Raji (cell line): ENCODE results near the gene CADM4.

ENCODE experiments used
- POLR2A ChIP-seq: IDR thresholded peaks from 2 replicates; pipeline ENCODE4 v1.6.1; 2011; ENCODE audit warnings: low read depth, low read length, control low read depth; ENCODE audit not compliant: insufficient read depth

The CADM4 gene

GRCh38 chr19:43643326-43643725 lies 3.7 kb upstream of the CADM4 start:
- TF ChIP-seq POLR2A = no peak

DNA sequence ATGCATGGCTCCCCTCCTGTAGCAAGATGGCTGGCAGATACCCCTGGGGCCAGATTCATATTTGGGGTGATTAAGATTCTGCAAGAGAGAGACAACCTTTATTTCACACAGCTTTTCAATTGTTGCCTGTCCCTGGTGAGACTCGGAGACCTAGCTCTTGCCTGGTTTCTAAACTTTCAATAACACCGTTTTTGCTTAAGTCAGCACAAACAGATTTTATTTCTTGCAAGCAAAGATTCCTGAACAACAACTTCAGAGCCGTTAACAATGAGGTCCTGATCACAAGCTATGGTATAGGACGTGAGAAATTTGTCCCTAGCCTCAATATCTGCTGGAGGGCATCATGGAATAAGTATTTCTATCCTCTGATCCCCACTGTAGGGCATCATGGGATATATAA lies 2.9 kb upstream of the CADM4 start:
- no peak for TF ChIP-seq POLR2A

DNA sequence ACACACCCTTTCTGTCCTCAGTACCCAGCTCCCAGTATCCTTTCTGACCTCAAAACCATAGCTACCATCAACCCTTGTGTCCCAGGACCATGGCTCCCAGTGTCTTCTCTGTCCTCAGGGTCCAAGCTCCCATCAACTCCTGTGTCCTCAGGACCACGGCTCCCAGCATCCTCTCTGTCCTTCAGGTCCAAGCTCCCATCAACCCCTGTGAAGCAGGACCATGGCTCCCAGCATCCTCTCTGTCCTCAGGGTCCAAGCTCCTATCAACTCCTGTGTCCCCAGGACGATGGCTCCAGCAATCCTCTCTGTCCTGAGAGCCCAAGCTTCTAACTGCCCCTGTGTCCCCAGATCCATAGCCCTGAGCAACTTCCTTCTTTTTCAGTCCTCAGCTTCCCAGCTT lies 1.7 kb upstream of the CADM4 start:
- TF ChIP-seq POLR2A = no peak

- no peak for TF ChIP-seq POLR2A
Observed at GRCh38 chr19:43640424-43640757, 741 bp upstream of the CADM4 start.

GRCh38 chr19:43638995-43639518 lies 593 bp downstream of the CADM4 start:
- TF ChIP-seq POLR2A = no peak

GRCh38 chr19:43638214-43638994 lies 1.2 kb downstream of the CADM4 start:
- TF ChIP-seq POLR2A = no peak

GRCh38 chr19:43636121-43636683 lies 3.4 kb downstream of the CADM4 start:
- TF ChIP-seq POLR2A = no peak

DNA sequence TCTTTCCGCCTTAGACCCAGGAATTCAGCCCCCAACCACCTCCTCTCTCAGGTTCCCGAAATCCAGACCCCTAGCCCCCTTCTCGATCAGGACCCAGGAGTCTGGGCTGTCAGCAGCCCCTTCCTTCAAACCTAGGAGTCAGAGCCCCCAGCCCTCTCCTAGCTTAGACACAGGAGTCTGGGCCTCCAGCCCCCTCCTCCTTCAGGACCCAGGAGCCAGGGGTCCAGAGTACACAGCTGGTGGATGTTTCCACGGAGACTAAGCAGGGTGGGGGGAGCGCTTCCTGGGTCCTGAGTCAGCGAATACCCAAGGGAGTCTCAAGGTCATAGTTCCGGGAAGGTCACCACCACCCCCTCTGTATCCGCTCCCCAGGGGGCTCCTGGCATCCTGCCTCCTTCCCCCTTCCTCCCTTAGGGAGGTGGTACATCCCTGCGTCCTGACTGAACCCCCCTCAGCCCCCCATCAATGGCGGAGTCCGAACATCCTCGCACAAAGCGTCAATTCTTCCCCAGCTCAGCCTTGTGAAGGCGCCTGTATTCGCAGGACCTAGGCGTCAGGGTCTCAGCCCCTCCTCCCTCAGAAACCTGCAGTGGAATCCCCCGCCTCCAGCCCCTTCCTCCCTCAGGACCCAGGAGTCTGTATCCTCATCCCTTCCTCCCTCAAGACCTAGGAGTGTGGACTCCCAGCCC lies 4.6 kb downstream of the CADM4 start:
- no peak for TF ChIP-seq POLR2A

GRCh38 chr19:43634506-43634871 lies 5.2 kb downstream of the CADM4 start:
- no peak for TF ChIP-seq POLR2A

GRCh38 chr19:43634068-43634467 lies 5.6 kb downstream of the CADM4 start:
- no peak for TF ChIP-seq POLR2A

GRCh38 chr19:43633520-43633919 lies 6.1 kb downstream of the CADM4 start:
- TF ChIP-seq POLR2A = no peak

DNA sequence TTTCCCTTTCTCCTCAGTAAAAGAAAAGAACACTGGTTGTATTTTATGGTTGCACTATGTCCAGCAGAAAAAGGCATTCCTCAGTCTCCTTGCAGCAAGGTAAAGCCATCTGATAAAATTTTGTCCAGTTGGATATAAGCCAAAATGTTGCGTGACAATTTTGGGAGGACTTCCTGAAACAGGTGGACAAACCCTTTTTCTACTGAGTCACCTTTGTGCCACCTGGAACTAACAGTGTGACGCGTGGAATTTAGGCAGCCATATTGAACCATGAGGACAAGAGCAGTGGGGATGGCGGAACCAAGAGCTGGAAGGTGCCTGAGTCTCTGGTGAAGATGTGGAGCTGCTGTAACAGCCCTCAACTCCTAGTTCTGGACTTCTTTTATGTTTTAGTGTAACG lies 8.2 kb downstream of the CADM4 start:
- TF ChIP-seq POLR2A = no peak

GRCh38 chr19:43628646-43629326 lies 10.9 kb downstream of the CADM4 start:
- TF ChIP-seq POLR2A = no peak

- no peak for TF ChIP-seq POLR2A
Observed at GRCh38 chr19:43626838-43627237, 12.8 kb downstream of the CADM4 start.

DNA sequence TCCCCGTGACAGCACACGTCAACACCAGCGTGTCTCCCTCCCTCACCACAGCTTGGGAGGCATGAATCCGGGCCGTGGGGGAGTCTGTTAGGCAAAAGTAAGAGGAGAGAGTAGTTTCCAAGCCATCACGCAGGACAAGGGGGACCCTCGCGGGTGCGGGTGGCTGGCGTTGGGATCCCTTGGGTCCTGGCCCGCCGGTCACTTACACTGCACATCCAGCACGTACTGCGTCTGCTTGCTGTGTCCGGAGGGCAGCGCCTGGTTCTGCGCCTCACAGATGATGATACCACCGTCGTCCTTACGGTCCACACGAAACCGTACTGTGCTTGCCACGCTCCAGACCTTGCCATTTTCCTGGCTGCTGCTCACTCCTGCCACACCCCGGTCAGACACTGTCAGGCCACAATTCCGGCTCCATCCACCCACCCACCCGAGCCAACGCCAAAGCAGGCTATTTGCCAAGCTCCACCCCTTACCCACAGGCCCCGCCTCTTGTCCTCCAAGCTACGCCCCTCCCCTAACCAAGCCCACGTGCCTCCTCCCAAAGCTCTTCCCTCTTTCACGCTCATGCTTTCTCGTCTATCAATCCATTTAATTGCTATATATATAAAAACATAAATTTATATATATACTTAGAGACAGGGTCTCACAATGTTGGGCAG lies 13.6 kb downstream of the CADM4 start:
- TF ChIP-seq POLR2A = no peak

- TF ChIP-seq POLR2A = no peak
Observed at GRCh38 chr19:43624933-43625332, 14.7 kb downstream of the CADM4 start.
